K562 (cell line): ENCODE data around the gene PRPSAP1. TPM values are rescaled to one million over a fixed set of nuclear protein-coding genes. Genes with fewer than 3 reads are reported as not detected.

Source experiments
- ATAC-seq: fragments of 200-7000 bp; cut with Tn5 transposase; 3 replicates; pipeline ENCODE4 v1.9.1; 2020; ENCODE audit warnings: moderate library complexity
- BruUV-seq: library from RNA; stranded (reverse); fragments of 400-500 nt; replicated peaks from 2 replicates; lab custom pipeline; 2021; lab: Mats Ljungman, UMichigan
- CTCF ChIA-PET: fragments of 300-600 bp; formaldehyde crosslinking; extraction: SDS; loops from one replicate; lab custom pipeline; 2021; ENCODE audit warnings: low intra/inter-chr PET ratio; lab: Yijun Ruan, JAX
- POLR2A ChIA-PET: fragments of 300-600, 350-650 bp; sonication (Branson Sonifier 250); formaldehyde crosslinking; extraction: SDS; loops from one replicate; lab custom pipeline; 2021; ENCODE audit warnings: antibody characterized with exemption, inconsistent platforms; lab: Yijun Ruan, JAX
- DNase-seq, 4 experiments: peaks; one replicate each; pipeline versions ENCODE4 v3.0.0 to v3.0.0-alpha.2; 2011 to 2018; ENCODE audit warnings: low spot score in 3 of 4, mixed read lengths in 3 of 4; ENCODE audit errors: extremely low read depth in 1 of 4
- FAIRE-seq: peaks from 2 replicates; lab custom pipeline; 2011; peaks lifted over from hg19 to GRCh38; lab: Jason Lieb, UNC
- H2AFZ ChIP-seq: 2 replicates; pipeline ENCODE4 v1.6.0; 2011; ENCODE audit warnings: low read depth, low read length, control low read depth, inconsistent platforms
- H3K27ac ChIP-seq: fragments of 200-600 bp; 3 replicates; pipeline ENCODE4 v1.8.0; 2011; ENCODE audit warnings: low read depth, mild to moderate bottlenecking, control low read depth, inconsistent platforms, low read length, moderate library complexity, mixed read lengths; ENCODE audit errors: extremely low read depth
- H3K27me3 ChIP-seq, 2 experiments: fragments of 300-600 bp in 1 of 2; 2 replicates in 1 of 2; 3 replicates in 1 of 2; pipeline versions ENCODE4 v1.6.0 to v1.8.0; 2011; ENCODE audit warnings: inconsistent platforms in 2 of 2, low read length in 2 of 2, mild to moderate bottlenecking in 1 of 2, mixed read lengths in 1 of 2, moderate library complexity in 1 of 2; ENCODE audit not compliant: control insufficient read depth in 2 of 2, insufficient read depth in 2 of 2
- H3K36me3 ChIP-seq: fragments of 300-600 bp; 3 replicates; pipeline ENCODE4 v1.8.0; 2011; ENCODE audit warnings: mild to moderate bottlenecking, low read length, inconsistent platforms; ENCODE audit not compliant: control insufficient read depth, insufficient read depth
- H3K4me1 ChIP-seq, 2 experiments: fragments of 200-600 bp in 1 of 2; replicated peaks in 1 of 2; 2 replicates in 1 of 2; 3 replicates in 1 of 2; pipeline versions ENCODE4 v1.5.1 to v1.8.0; 2011; ENCODE audit warnings: inconsistent platforms in 2 of 2, low read length in 2 of 2, mild to moderate bottlenecking in 1 of 2, mixed read lengths in 1 of 2, moderate library complexity in 1 of 2; ENCODE audit not compliant: control insufficient read depth in 2 of 2, insufficient read depth in 2 of 2
- H3K4me2 ChIP-seq: 2 replicates; pipeline ENCODE4 v1.6.1; 2011; ENCODE audit warnings: low read length, control low read depth, inconsistent platforms, mixed read lengths; ENCODE audit not compliant: insufficient read depth
- H3K4me3 ChIP-seq: fragments of 200-600 bp; sonication (generic), shearing (Covaris generic); 2 replicates; pipeline ENCODE4 v1.5.1; 2016; ENCODE audit warnings: control low read depth, inconsistent platforms
- H3K79me2 ChIP-seq: fragments of 200-600 bp; 3 replicates; pipeline ENCODE4 v1.8.0; 2011; ENCODE audit warnings: low read length, inconsistent platforms; ENCODE audit not compliant: control insufficient read depth, insufficient read depth
- H3K9ac ChIP-seq, 2 experiments: 2 replicates each; pipeline versions ENCODE4 v1.6.0 to v1.6.1; 2011; ENCODE audit warnings: low read depth in 2 of 2, low read length in 2 of 2, control low read depth in 1 of 2, inconsistent platforms in 1 of 2, mild to moderate bottlenecking in 1 of 2, mixed read lengths in 1 of 2; ENCODE audit not compliant: insufficient read depth in 1 of 2
- H3K9me1 ChIP-seq: one replicate; pipeline ENCODE4 v1.6.0; 2011; ENCODE audit warnings: inconsistent platforms, mild to moderate bottlenecking, low read length, moderate library complexity; ENCODE audit not compliant: control insufficient read depth, insufficient read depth
- H3K9me3 ChIP-seq: replicated peaks from 2 replicates; pipeline ENCODE4 v1.5.1; 2011; ENCODE audit warnings: low read depth, low read length, inconsistent platforms; ENCODE audit not compliant: control insufficient read depth, insufficient read depth
- H4K20me1 ChIP-seq: replicated peaks from 2 replicates; pipeline ENCODE4 v1.6.1; 2011; ENCODE audit warnings: low read length, inconsistent platforms, mixed read lengths; ENCODE audit not compliant: control insufficient read depth, insufficient read depth
- ATF6 ChIP-seq: sonication (generic); formaldehyde crosslinking; IDR thresholded peaks from 2 replicates; pipeline ENCODE4 v1.4.0; 2020; ENCODE audit warnings: mild to moderate bottlenecking, missing genetic modification reagents
- BCL6 ChIP-seq: fragments of 250-450 bp; sonication (Bioruptor Pico); IDR thresholded peaks from 2 replicates; pipeline ENCODE4 v1.4.0; 2020
- BRD9 ChIP-seq: fragments of 450-650 bp; IDR thresholded peaks from 2 replicates; pipeline ENCODE4 v1.6.1; 2018; ENCODE audit warnings: low read depth; ENCODE audit not compliant: partially characterized antibody
- CBFB ChIP-seq: sonication (generic); formaldehyde crosslinking; IDR thresholded peaks from 2 replicates; pipeline ENCODE4 v1.4.0; 2020; ENCODE audit warnings: mild to moderate bottlenecking, missing genetic modification reagents
- CBX2 ChIP-seq: fragments of 200-600 bp; sonication (generic); IDR thresholded peaks from one replicate; pipeline ENCODE4 v1.6.1; 2012; ENCODE audit warnings: mild to moderate bottlenecking, low read length, inconsistent platforms; ENCODE audit not compliant: insufficient read depth, poor library complexity, severe bottlenecking
- CHD1 ChIP-seq: fragments of 200-600 bp; sonication (generic); IDR thresholded peaks from one replicate; pipeline ENCODE4 v1.6.1; 2012; ENCODE audit warnings: mild to moderate bottlenecking, moderate library complexity, low read length, inconsistent platforms
- E2F6 ChIP-seq, 2 experiments: IDR thresholded peaks; 2 replicates each; pipeline ENCODE4 v1.6.1; 2011; ENCODE audit warnings: borderline replicate concordance in 1 of 2, control low read depth in 1 of 2, low read depth in 1 of 2, low read length in 1 of 2, mild to moderate bottlenecking in 1 of 2, mixed read lengths in 1 of 2, moderate library complexity in 1 of 2; ENCODE audit not compliant: insufficient read depth in 1 of 2, insufficient read length in 1 of 2, poor library complexity in 1 of 2, severe bottlenecking in 1 of 2; ENCODE audit errors: extremely low read depth in 1 of 2
- EGR1 ChIP-seq: fragments of 450-650 bp; conservative IDR thresholded peaks from 2 replicates; pipeline ENCODE4 v1.6.1; 2017; ENCODE audit warnings: mild to moderate bottlenecking
- EHMT2 ChIP-seq: fragments of 450-650 bp; IDR thresholded peaks from 2 replicates; pipeline ENCODE4 v1.6.1; 2018; ENCODE audit warnings: antibody characterized with exemption
- FOXP1 ChIP-seq: sonication (generic); formaldehyde crosslinking; IDR thresholded peaks from 2 replicates; pipeline ENCODE4 v1.8.0; 2022; ENCODE audit warnings: mild to moderate bottlenecking, missing genetic modification reagents
- GTF2E2 ChIP-seq: fragments of 200-800 bp; sonication (Bioruptor generic); IDR thresholded peaks from 2 replicates; pipeline ENCODE4 v1.6.1; 2016; ENCODE audit warnings: missing genetic modification characterization, missing compliant biosample characterization
- HNRNPL ChIP-seq: fragments of 200-400 bp; formaldehyde crosslinking; IDR thresholded peaks from 2 replicates; pipeline ENCODE4 v1.6.1; 2017; ENCODE audit warnings: low read depth, mild to moderate bottlenecking, low read length
- KAT7 ChIP-seq: sonication (generic); formaldehyde crosslinking; IDR thresholded peaks from 2 replicates; pipeline ENCODE4 v1.8.0; 2022; ENCODE audit warnings: missing genetic modification reagents, mild to moderate bottlenecking, borderline replicate concordance
- PML ChIP-seq: IDR thresholded peaks from 2 replicates; pipeline ENCODE4 v1.6.1; 2012; ENCODE audit warnings: low read length, inconsistent platforms
- RBM14 ChIP-seq: fragments of 200-400 bp; formaldehyde crosslinking; IDR thresholded peaks from 2 replicates; pipeline ENCODE4 v1.6.1; 2018; ENCODE audit warnings: low read depth, mild to moderate bottlenecking, low read length, moderate library complexity, borderline replicate concordance; ENCODE audit not compliant: insufficient read depth
- SETDB1 ChIP-seq: IDR thresholded peaks from one replicate; pipeline ENCODE4 v1.6.1; 2012; ENCODE audit warnings: low read length, control low read depth, inconsistent platforms
- SREBF2 ChIP-seq: sonication (generic); formaldehyde crosslinking; IDR thresholded peaks from 2 replicates; pipeline ENCODE4 v1.4.0; 2020; ENCODE audit warnings: mild to moderate bottlenecking, missing genetic modification reagents
- TARDBP ChIP-seq: fragments of 450-650 bp; IDR thresholded peaks from 2 replicates; pipeline ENCODE4 v1.6.1; 2016
- WHSC1 ChIP-seq: IDR thresholded peaks from one replicate; pipeline ENCODE4 v1.6.1; 2012; ENCODE audit warnings: low read length, control low read depth, inconsistent platforms
- ZBTB7A ChIP-seq: IDR thresholded peaks from 2 replicates; pipeline ENCODE4 v1.6.1; 2011; ENCODE audit warnings: low read depth, mild to moderate bottlenecking, low read length, moderate library complexity, borderline replicate concordance; ENCODE audit not compliant: control insufficient read depth
- ZNF184 ChIP-seq: sonication (generic); formaldehyde crosslinking; IDR thresholded peaks from 2 replicates; pipeline ENCODE4 v1.5.0; 2020; ENCODE audit warnings: missing genetic modification reagents
- WGBS: fragments of 100-300 bp; shearing (Covaris generic); methylation state at CpG from one replicate; pipeline ENCODE4 v1.1.6; 2016; ENCODE audit warnings: low coverage, mixed read lengths; ENCODE audit not compliant: insufficient coverage; ENCODE audit errors: missing lambda C conversion rate; 5-methylcytosine and 5-hydroxymethylcytosine counted together
- in situ Hi-C: fragments of 300-500 bp; cut with MboI; formaldehyde crosslinking; loops from 4 replicates; pipeline ENCODE4 v1.15.0; 2018; ENCODE audit warnings: inconsistent platforms, mixed read lengths
- intact Hi-C: fragments of 100-400 bp; cut with micrococcal nuclease; formaldehyde crosslinking; loops from 2 replicates; pipeline ENCODE4 v1.14.2; 2022
- polyA plus RNA-seq, 8 experiments: library from polyadenylated mRNA; depleted of rRNA in 4 of 8; stranded (reverse) in 5 of 8; unstranded in 3 of 8; fragments of >200 nt; fragmentation: Nextera tagmentation in 2 of 8; fragmentation: Illumina TruSeq in 1 of 8; extraction: Ambion mirVana in 2 of 8; extraction: Trizol in 1 of 8; gene quantifications; 2 replicates each; pipeline versions ENCODE4 v1.2.1 to v1.2.3, GENCODE V29; 2011 to 2014; ENCODE audit warnings: inconsistent platforms in 1 of 8, missing spikeins in 1 of 8
- total RNA-seq, 7 experiments: library from RNA; depleted of rRNA in 6 of 7; stranded (reverse); fragments of >200 nt in 6 of 7; fragmentation: Illumina TruSeq in 2 of 7; extraction: Trizol in 2 of 7; gene quantifications; 2 replicates each; pipeline versions ENCODE4 v1.2.1 to v1.2.3, GENCODE V29; 2011 to 2021; ENCODE audit warnings: low replicate concordance in 1 of 7

PRPSAP1 gene
- total and polyA plus RNA-seq, 9 of the 15 experiments (the other 6 are each of a cell fraction or from before 2014, with no cell fraction given): 21.9 to 77.1 (median 40.8) TPM

DNA sequence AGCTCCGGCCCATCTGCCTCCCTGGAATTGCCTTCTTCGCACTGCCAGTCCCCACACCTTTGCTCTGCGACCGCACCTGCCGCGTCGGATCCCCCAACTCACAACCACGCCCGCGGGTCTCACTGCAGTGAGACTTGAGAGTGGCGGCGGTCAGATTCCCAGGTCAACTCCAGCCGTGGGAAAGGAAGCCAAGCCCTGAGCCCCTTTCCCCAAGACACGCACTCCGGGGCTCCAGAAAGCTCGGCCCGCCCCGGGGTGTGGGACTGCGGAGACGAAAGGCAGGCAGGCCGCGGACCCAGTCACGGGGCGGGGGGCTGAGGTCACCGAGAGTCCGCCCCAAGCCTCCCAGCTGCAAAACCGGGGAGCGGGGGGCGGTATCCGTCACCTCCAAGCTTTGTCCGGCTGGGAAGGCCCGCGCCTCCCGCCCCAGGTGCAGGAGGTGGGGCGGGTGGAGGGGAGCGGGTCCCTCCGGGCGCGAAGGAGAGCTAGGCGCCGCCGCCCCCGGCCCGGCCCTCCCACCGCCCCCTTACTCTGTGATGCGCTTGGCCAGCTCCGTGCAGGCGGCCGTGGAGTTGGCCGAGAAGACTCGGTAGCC, 615 bp downstream of the PRPSAP1 start:
- Histone ChIP-seq H3K79me2 (peaks cover 22% of the 10 kb centered on the region), H3K9me3 (no peaks in the 10 kb centered on the region; the same call in 1 of the 2 replicates), H3K27ac (peak overlapping the region; percentile 100), H3K4me3 (peak overlapping the region; percentile 89), H3K9me1 (no peaks in the 10 kb centered on the region), H3K9ac (peak overlapping the region; percentile 95 to 98), H4K20me1 (no peaks in the 10 kb centered on the region), H2AFZ (peak overlapping the region; percentile 100), H3K27me3 (no peaks in the 10 kb centered on the region), H3K4me2 (peak overlapping the region; percentile 90), H3K36me3 (peaks cover 3% of the 10 kb centered on the region; the same call in 1 of the 3 replicates), H3K4me1 (peaks cover 18 to 39% of the 10 kb centered on the region in 2 experiments; a peak in 4 of 5 replicates)
- intact Hi-C loops: no loop called here
- CTCF ChIA-PET: no interaction called here
- FAIRE-seq (no peak), DNase-seq (peak in 3 of 4 experiments; percentile 56 to 80 (median 79)), ATAC-seq (peak; percentile 50)
- under 1% methylated on average over 16 of the region's 51 CpGs for WGBS
- in situ Hi-C loops: no loop called here
- BruUV-seq: no TSS peak
- POLR2A ChIA-PET: interaction anchor here (0.5 to 2.8 kb wide), 20 partner anchors 7 to 1101 kb away, joined by 3 to 17 read pairs (median 4); partner anchors contain the start of gene SPHK1
- TF ChIP-seq WHSC1 (no peak), ZNF184 (CRISPR knock-in tag) (no peak), SETDB1 (no peak), SREBF2 (CRISPR knock-in tag) (no peak), RBM14 (0 out of 2 replicates have a peak, but pooled peaks have one; percentile 2), E2F6 (IDR thresholded peaks at IDR 0.05; ENCODE audit: borderline replicate concordance in 1 of 2, extremely low read depth in 1 of 2, insufficient read depth in 1 of 2, insufficient read length in 1 of 2, low read depth in 1 of 2, low read length in 1 of 2, poor library complexity in 1 of 2, severe bottlenecking in 1 of 2) (no peak), FOXP1 (0 out of 2 replicates have a peak, but pooled peaks have one; percentile 7), BCL6 (CRISPR knock-in tag) (no peak), KAT7 (0 out of 2 replicates have a peak, but pooled peaks have one; percentile 35), EHMT2 (no peak), TARDBP (no peak), HNRNPL (no peak), BRD9 (no peak), CBFB (CRISPR knock-in tag) (peak; percentile 58; the same call in 1 of the 2 replicates), GTF2E2 (tag) (no peak), CBX2 (no peak), EGR1 (peak; percentile 16; the same call in 1 of the 2 replicates), ATF6 (CRISPR knock-in tag) (peak; percentile 8; the same call in 1 of the 2 replicates), CHD1 (peak; percentile 40), ZBTB7A (peak; percentile 68; the same call in 1 of the 2 replicates), PML (no peak)
